GM19438 (cell line): ENCODE results near the gene EMILIN3.

Experiments
- ATAC-seq: cut with Tn5 transposase; IDR thresholded peaks from one replicate; pipeline ENCODE4 v1.9.1; 2021; ENCODE audit warnings: low read depth; ENCODE audit not compliant: unreplicated experiment

The EMILIN3 gene

GRCh38 chr20:41366546-41367392 lies at the start of gene EMILIN3:
Gene EMILIN3, minus strand, starts transcription at chr20:41366818. Its CDS starts 184 bp downstream, at chr20:41366634.
- no peak for ATAC-seq

GRCh38 chr20:41415191-41415590 lies 48.6 kb upstream of the EMILIN3 start:
- no peak for ATAC-seq

- ATAC-seq = no peak
Measured at GRCh38 chr20:41413169-41413568, 46.6 kb upstream of the EMILIN3 start.

- ATAC-seq = no peak
Measured at GRCh38 chr20:41412324-41413120, 45.9 kb upstream of the EMILIN3 start.

- ATAC-seq = no peak
Measured at GRCh38 chr20:41411391-41411847, 44.8 kb upstream of the EMILIN3 start.

GRCh38 chr20:41408986-41409385 lies 42.4 kb upstream of the EMILIN3 start:
- ATAC-seq = no peak

GRCh38 chr20:41408156-41408794 lies 41.7 kb upstream of the EMILIN3 start:
- peak; percentile 69 for ATAC-seq

- ATAC-seq = no peak
Measured at GRCh38 chr20:41407607-41408006, 41.0 kb upstream of the EMILIN3 start.

GRCh38 chr20:41406896-41407444 lies 40.4 kb upstream of the EMILIN3 start:
- ATAC-seq = no peak

GRCh38 chr20:41406353-41406752 lies 39.7 kb upstream of the EMILIN3 start:
- ATAC-seq = no peak

GRCh38 chr20:41405436-41405835 lies 38.8 kb upstream of the EMILIN3 start:
- ATAC-seq = no peak

GRCh38 chr20:41403604-41404003 lies 37.0 kb upstream of the EMILIN3 start:
- no peak for ATAC-seq

GRCh38 chr20:41398408-41398807 lies 31.8 kb upstream of the EMILIN3 start:
- ATAC-seq = no peak

- ATAC-seq = no peak
Measured at GRCh38 chr20:41395667-41396664, 29.3 kb upstream of the EMILIN3 start.

GRCh38 chr20:41394931-41395666 lies 28.5 kb upstream of the EMILIN3 start:
- ATAC-seq = no peak

GRCh38 chr20:41394081-41394480 lies 27.5 kb upstream of the EMILIN3 start:
- no peak for ATAC-seq

- no peak for ATAC-seq
Measured at GRCh38 chr20:41393705-41394066, 27.1 kb upstream of the EMILIN3 start.

GRCh38 chr20:41392871-41393704 lies 26.5 kb upstream of the EMILIN3 start:
- ATAC-seq = no peak
